Measurements from ENCODE around the gene DGKB. TPM values are rescaled to one million over a fixed set of nuclear protein-coding genes. Genes with fewer than 3 reads are reported as not detected.

Gene DGKB
- total RNA-seq, 4 donors from 2014 or later = 0.78 to 2.5 (median 1.5) TPM

GRCh38 chr7:14270099-14270498 lies 632.5 kb downstream of the DGKB start:
- TF ChIP-seq, protein P1, sequence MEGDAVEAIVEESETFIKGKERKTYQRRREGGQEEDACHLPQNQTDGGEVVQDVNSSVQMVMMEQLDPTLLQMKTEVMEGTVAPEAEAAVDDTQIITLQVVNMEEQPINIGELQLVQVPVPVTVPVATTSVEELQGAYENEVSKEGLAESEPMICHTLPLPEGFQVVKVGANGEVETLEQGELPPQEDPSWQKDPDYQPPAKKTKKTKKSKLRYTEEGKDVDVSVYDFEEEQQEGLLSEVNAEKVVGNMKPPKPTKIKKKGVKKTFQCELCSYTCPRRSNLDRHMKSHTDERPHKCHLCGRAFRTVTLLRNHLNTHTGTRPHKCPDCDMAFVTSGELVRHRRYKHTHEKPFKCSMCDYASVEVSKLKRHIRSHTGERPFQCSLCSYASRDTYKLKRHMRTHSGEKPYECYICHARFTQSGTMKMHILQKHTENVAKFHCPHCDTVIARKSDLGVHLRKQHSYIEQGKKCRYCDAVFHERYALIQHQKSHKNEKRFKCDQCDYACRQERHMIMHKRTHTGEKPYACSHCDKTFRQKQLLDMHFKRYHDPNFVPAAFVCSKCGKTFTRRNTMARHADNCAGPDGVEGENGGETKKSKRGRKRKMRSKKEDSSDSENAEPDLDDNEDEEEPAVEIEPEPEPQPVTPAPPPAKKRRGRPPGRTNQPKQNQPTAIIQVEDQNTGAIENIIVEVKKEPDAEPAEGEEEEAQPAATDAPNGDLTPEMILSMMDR (IDR thresholded peaks at IDR 0.05) = no peak
- no peak for TF ChIP-seq EP300 (IDR thresholded peaks at IDR 0.05)
- TF ChIP-seq POLR2A (IDR thresholded peaks at IDR 0.05) = no peak

GRCh38 chr7:14260011-14260410 lies 642.5 kb downstream of the DGKB start:
- Histone ChIP-seq H3K27ac (no peak overlapping the region), H3K4me3 (no peak overlapping the region), H3K27me3 (no peaks in the 10 kb centered on the region), H3K9me3 (no peaks in the 10 kb centered on the region), H3K36me3 (no peaks in the 10 kb centered on the region), H3K4me1 (no peaks in the 10 kb centered on the region)
- TF ChIP-seq POLR2A (IDR thresholded peaks at IDR 0.05) (no peak), EP300 (IDR thresholded peaks at IDR 0.05) (no peak)
- TF ChIP-seq, protein P1 (IDR thresholded peaks at IDR 0.05) = no peak
- DNase-seq (ENCODE audit: low spot score in 2 of 2) = no peak

More at GRCh38 chr7:14270099-14270498, 632.5 kb downstream of the DGKB start:
- DNase-seq (ENCODE audit: low spot score in 2 of 2) = no peak
- H3K9me3 ChIP-seq = no peaks in the 10 kb centered on the region
- H3K27ac ChIP-seq = no peak overlapping the region
- no peaks in the 10 kb centered on the region for H3K4me1 ChIP-seq
- WGBS, 2 donors = 79% methylated on average over 5 of the region's 5 CpGs
- H3K4me3 ChIP-seq = no peak overlapping the region
- no peaks in the 10 kb centered on the region for H3K27me3 ChIP-seq
- no peaks in the 10 kb centered on the region for H3K36me3 ChIP-seq

DNA sequence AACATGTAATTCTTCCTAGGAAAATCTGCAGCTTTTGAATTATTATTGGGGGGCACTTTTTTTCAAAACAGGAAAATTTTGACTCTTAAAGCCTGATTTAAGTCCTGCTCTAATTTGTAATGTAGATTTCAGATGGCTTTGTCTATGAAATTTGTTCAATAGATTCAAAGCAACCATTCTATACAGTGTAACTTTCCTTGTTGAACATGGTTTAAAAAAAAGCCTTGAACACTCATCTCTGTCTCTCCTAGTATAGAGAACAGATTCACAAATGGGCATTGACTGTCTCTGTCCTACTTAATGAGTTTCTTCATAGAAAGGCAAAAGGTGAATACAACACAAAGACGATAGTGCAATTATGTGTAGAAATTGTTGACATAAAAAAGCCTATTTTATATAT lies 643.7 kb downstream of the DGKB start:
- no peak for TF ChIP-seq EP300 (IDR thresholded peaks at IDR 0.05)
- TF ChIP-seq, protein P1 (IDR thresholded peaks at IDR 0.05) = no peak
- TF ChIP-seq POLR2A (IDR thresholded peaks at IDR 0.05) = no peak
- Histone ChIP-seq H3K9me3 (no peaks in the 10 kb centered on the region), H3K27me3 (no peaks in the 10 kb centered on the region), H3K4me3 (no peak overlapping the region), H3K4me1 (no peaks in the 10 kb centered on the region), H3K27ac (no peak overlapping the region), H3K36me3 (no peaks in the 10 kb centered on the region)
- DNase-seq (ENCODE audit: low spot score in 2 of 2) = no peak
- 67 to 76% methylated on average over 1 of the region's 1 CpG for WGBS, 2 donors

- 87 to 92% methylated on average over 2 of the region's 2 CpGs for WGBS, 2 donors
- no peaks in the 10 kb centered on the region for H3K36me3 ChIP-seq
- TF ChIP-seq, protein P1 (IDR thresholded peaks at IDR 0.05) = no peak
- TF ChIP-seq POLR2A (IDR thresholded peaks at IDR 0.05) (no peak), EP300 (IDR thresholded peaks at IDR 0.05) (no peak)
- H3K27me3 ChIP-seq = no peaks in the 10 kb centered on the region
- H3K27ac ChIP-seq = no peak overlapping the region
- DNase-seq (ENCODE audit: low spot score in 2 of 2) = no peak
- H3K4me1 ChIP-seq = no peaks in the 10 kb centered on the region
- no peaks in the 10 kb centered on the region for H3K9me3 ChIP-seq
- no peak overlapping the region for H3K4me3 ChIP-seq
These were observed 644.1 kb downstream of the DGKB start for GRCh38 chr7:14258441-14258840.

DNA sequence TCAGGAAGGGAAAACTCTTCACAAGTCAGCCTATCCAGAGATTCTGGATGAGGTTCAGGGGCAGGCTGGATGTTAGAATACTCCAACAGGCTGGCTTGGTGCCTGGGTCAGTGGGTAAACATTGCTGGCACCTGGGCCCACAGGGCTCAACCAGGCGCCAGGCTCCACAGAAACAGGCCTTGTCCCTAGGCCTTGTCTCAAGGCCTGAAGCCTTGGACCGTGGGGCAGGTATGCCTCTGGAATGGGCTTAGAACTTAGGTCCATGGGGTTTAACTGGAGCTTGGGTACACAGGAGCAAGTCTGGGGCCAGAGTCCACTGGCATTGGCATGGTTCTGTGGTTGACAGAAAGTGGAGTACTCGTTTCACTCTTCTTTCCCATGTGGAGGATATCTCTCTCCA lies 650.1 kb downstream of the DGKB start:
- H3K9me3 ChIP-seq = no peaks in the 10 kb centered on the region
- DNase-seq (ENCODE audit: low spot score in 2 of 2) = no peak
- TF ChIP-seq EP300 (IDR thresholded peaks at IDR 0.05) (no peak), POLR2A (IDR thresholded peaks at IDR 0.05) (no peak)
- TF ChIP-seq, protein P1 (IDR thresholded peaks at IDR 0.05) = no peak
- no peak overlapping the region for H3K4me3 ChIP-seq
- 87 to 91% methylated on average over 3 of the region's 3 CpGs for WGBS, 2 donors
- H3K27ac ChIP-seq = no peak overlapping the region
- H3K4me1 ChIP-seq = no peaks in the 10 kb centered on the region
- no peaks in the 10 kb centered on the region for H3K27me3 ChIP-seq
- H3K36me3 ChIP-seq = no peaks in the 10 kb centered on the region
